Sigmoid colon (tissue), 7 donors: ENCODE data around the gene TCERG1L. TPM values are rescaled to one million over a fixed set of nuclear protein-coding genes. Genes with fewer than 3 reads are reported as not detected.

Experiments
- DNase-seq: peaks from one replicate; pipeline ENCODE4 v3.0.0-alpha.2; 2019
- H3K27ac ChIP-seq, 4 donors: fragments of 200-600 bp; sonication (generic); one replicate each; pipeline ENCODE4 v1.5.1; 2016 to 2019; ENCODE audit warnings: mild to moderate bottlenecking in 1 of 4
- H3K27me3 ChIP-seq, 3 donors: fragments of 200-600 bp; sonication (generic); one replicate each; pipeline ENCODE4 v1.5.1; 2019; ENCODE audit warnings: mild to moderate bottlenecking in 1 of 3
- H3K36me3 ChIP-seq, 4 donors: fragments of 200-600 bp; sonication (generic); one replicate each; pipeline ENCODE4 v1.5.1; 2016 to 2019
- H3K4me1 ChIP-seq, 4 donors: fragments of 200-600 bp; sonication (generic); one replicate each; pipeline ENCODE4 v1.5.1; 2017 to 2019
- H3K4me3 ChIP-seq, 4 donors: fragments of 200-600 bp; sonication (generic); one replicate each; pipeline ENCODE4 v1.5.1; 2017 to 2019; ENCODE audit warnings: mild to moderate bottlenecking in 2 of 4, moderate library complexity in 1 of 4
- H3K9me3 ChIP-seq, 4 donors: fragments of 200-600 bp in 3 of 4; sonication (generic) in 3 of 4; one replicate each; pipeline versions ENCODE4 v1.5.1 to v1.6.1; 2013 to 2019
- CTCF ChIP-seq, 4 experiments: fragments of 450-650 bp in 3 of 4; fragments of 200-600 bp in 1 of 4; IDR thresholded peaks; one replicate each; pipeline ENCODE4 v1.5.1; 2016 to 2019; ENCODE audit warnings: antibody characterized with exemption in 4 of 4, mild to moderate bottlenecking in 3 of 4, moderate library complexity in 2 of 4
- EP300 ChIP-seq, 4 donors: sonication (generic); formaldehyde crosslinking; IDR thresholded peaks; one replicate each; pipeline ENCODE4 v1.6.1; 2017; ENCODE audit warnings: antibody characterized with exemption in 4 of 4
- POLR2A ChIP-seq, 2 donors: fragments of 450-650 bp; IDR thresholded peaks; one replicate each; pipeline ENCODE4 v1.6.1; 2016; ENCODE audit warnings: antibody characterized with exemption in 2 of 2, mild to moderate bottlenecking in 2 of 2, moderate library complexity in 2 of 2
- POLR2AphosphoS5 ChIP-seq, 4 donors: sonication (generic); formaldehyde crosslinking; IDR thresholded peaks; one replicate each; pipeline ENCODE4 v1.6.1; 2017; ENCODE audit warnings: antibody characterized with exemption in 4 of 4
- WGBS, 2 donors: extraction: QIAGEN DNeasy Blood & Tissue Kit; methylation state at CpG; one replicate each; pipeline ENCODE4 v1.1.7; 2013; 5-methylcytosine and 5-hydroxymethylcytosine counted together
- intact Hi-C: fragments of 100-400 bp; cut with DNase I; formaldehyde crosslinking; loops from one replicate; pipeline ENCODE4 v1.15.1; 2023
- polyA plus RNA-seq, 3 donors: library from polyadenylated mRNA; stranded (reverse); fragments of 200-250 nt; gene quantifications; one replicate each; pipeline ENCODE4 v1.2.3, GENCODE V29; 2013
- total RNA-seq, 4 donors: library from RNA; depleted of rRNA; stranded (reverse); fragments of >200 nt; gene quantifications; one replicate each; pipeline ENCODE4 v1.1.0, GENCODE V29; 2016
- donor health status: healthy with polysubstance abuse.
- donor health status: Bipolar disorder and iron deficiency.
- donor health status: healthy.

The TCERG1L gene
- total and polyA plus RNA-seq, 7 donors: under 0.01 to 0.55 (median 0.10) TPM; not detected in 4

GRCh38 chr10:131257027-131257426, 54.5 kb downstream of the TCERG1L start:
- peaks cover 0 to 20% (median 0%) of the 10 kb centered on the region in 3 donors for H3K27me3 ChIP-seq
- H3K4me1 ChIP-seq: no peaks in the 10 kb centered on the region
- no peak overlapping the region for H3K27ac ChIP-seq
- WGBS, 2 donors: 77 to 83% methylated on average over 11 of the region's 11 CpGs
- H3K4me3 ChIP-seq: no peak overlapping the region
- DNase-seq: peak; percentile 48
- H3K36me3 ChIP-seq: no peaks in the 10 kb centered on the region
- no peak for TF ChIP-seq POLR2A (IDR thresholded peaks at IDR 0.05)
- TF ChIP-seq POLR2AphosphoS5 (IDR thresholded peaks at IDR 0.05): no peak
- no peak for TF ChIP-seq CTCF (IDR thresholded peaks at IDR 0.05)
- TF ChIP-seq EP300 (IDR thresholded peaks at IDR 0.05): no peak
- intact Hi-C loops: no loop called here
- no peaks in the 10 kb centered on the region for H3K9me3 ChIP-seq

GRCh38 chr10:131254859-131255252, 56.7 kb downstream of the TCERG1L start:
- H3K9me3 ChIP-seq: no peaks in the 10 kb centered on the region
- H3K36me3 ChIP-seq: no peaks in the 10 kb centered on the region
- no peak for DNase-seq
- no peak overlapping the region for H3K27ac ChIP-seq
- intact Hi-C loops: no loop called here
- no peak overlapping the region for H3K4me3 ChIP-seq
- no peaks in the 10 kb centered on the region for H3K4me1 ChIP-seq
- H3K27me3 ChIP-seq: peaks cover 0 to 40% (median 0%) of the 10 kb centered on the region in 3 donors
- TF ChIP-seq CTCF (IDR thresholded peaks at IDR 0.05) (no peak), EP300 (IDR thresholded peaks at IDR 0.05) (no peak), POLR2AphosphoS5 (IDR thresholded peaks at IDR 0.05) (no peak), POLR2A (IDR thresholded peaks at IDR 0.05) (no peak)
- 73 to 81% methylated on average over 4 of the region's 4 CpGs for WGBS, 2 donors

- H3K36me3 ChIP-seq: no peaks in the 10 kb centered on the region
- 90 to 92% methylated on average over 22 of the region's 22 CpGs for WGBS, 2 donors
- H3K27ac ChIP-seq: no peak overlapping the region
- intact Hi-C loops: no loop called here
- no peak for DNase-seq
- H3K4me3 ChIP-seq: no peak overlapping the region
- no peaks in the 10 kb centered on the region for H3K9me3 ChIP-seq
- no peak for TF ChIP-seq POLR2A (IDR thresholded peaks at IDR 0.05)
- TF ChIP-seq EP300 (IDR thresholded peaks at IDR 0.05): no peak
- TF ChIP-seq POLR2AphosphoS5 (IDR thresholded peaks at IDR 0.05): no peak
- TF ChIP-seq CTCF (IDR thresholded peaks at IDR 0.05): no peak
- no peaks in the 10 kb centered on the region for H3K4me1 ChIP-seq
- peaks cover 0 to 46% (median under 1%) of the 10 kb centered on the region in 3 donors for H3K27me3 ChIP-seq
Measured at GRCh38 chr10:131253931-131254858, 57.3 kb downstream of the TCERG1L start.

GRCh38 chr10:131252567-131253276, 58.8 kb downstream of the TCERG1L start:
- 87 to 88% methylated on average over 21 of the region's 21 CpGs for WGBS, 2 donors

More at GRCh38 chr10:131252567-131253276, 58.8 kb downstream of the TCERG1L start:
- no peak for TF ChIP-seq CTCF (IDR thresholded peaks at IDR 0.05)
- Histone ChIP-seq H3K27me3 (peaks cover 0 to 60% (median 8%) of the 10 kb centered on the region in 3 donors), H3K9me3 (no peaks in the 10 kb centered on the region), H3K4me1 (no peaks in the 10 kb centered on the region), H3K27ac (no peak overlapping the region), H3K36me3 (no peaks in the 10 kb centered on the region), H3K4me3 (no peak overlapping the region)
- peak; percentile 50 for DNase-seq
- intact Hi-C loops: no loop called here
